Measurements from ENCODE around the gene RNF4. TPM values are rescaled to one million over a fixed set of nuclear protein-coding genes. Genes with fewer than 3 reads are reported as not detected.

The RNF4 gene
- total RNA-seq, 6 experiments from 2014 or later, result 16.2 to 22.5 (median 18.0) TPM

DNA sequence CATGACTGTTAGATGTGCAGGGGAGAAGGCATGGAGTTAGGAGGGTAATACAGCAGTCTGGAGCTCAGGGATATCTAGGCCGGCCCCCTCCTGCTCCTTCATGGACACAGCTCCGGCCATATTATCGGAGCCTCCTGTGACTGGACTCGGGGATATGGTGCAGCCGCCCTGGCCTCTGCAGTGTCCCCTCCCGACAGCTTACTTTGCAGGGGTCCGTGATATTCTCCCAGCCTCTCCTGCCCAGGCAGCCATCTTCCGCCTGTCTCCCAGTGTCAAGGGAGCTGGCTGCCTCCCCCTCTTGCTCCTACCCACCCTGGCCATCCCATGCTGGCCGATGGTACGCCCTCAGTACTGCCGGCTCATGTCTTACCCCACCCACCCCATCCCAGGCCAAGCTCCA is 19.9 kb upstream of the RNF4 start:
- H3K27ac ChIP-seq, result no peak overlapping the region
- no peaks in the 10 kb centered on the region for H3K36me3 ChIP-seq
- H3K9me3 ChIP-seq, result no peaks in the 10 kb centered on the region
- no peaks in the 10 kb centered on the region for H3K27me3 ChIP-seq
- ATAC-seq (no peak), DNase-seq (no peak)
- WGBS (ENCODE audit: insufficient coverage, low coverage, low lambda C conversion rate, missing lambda C conversion rate), result 95% methylated on average over 4 of the region's 11 CpGs
- TF ChIP-seq, protein P1, sequence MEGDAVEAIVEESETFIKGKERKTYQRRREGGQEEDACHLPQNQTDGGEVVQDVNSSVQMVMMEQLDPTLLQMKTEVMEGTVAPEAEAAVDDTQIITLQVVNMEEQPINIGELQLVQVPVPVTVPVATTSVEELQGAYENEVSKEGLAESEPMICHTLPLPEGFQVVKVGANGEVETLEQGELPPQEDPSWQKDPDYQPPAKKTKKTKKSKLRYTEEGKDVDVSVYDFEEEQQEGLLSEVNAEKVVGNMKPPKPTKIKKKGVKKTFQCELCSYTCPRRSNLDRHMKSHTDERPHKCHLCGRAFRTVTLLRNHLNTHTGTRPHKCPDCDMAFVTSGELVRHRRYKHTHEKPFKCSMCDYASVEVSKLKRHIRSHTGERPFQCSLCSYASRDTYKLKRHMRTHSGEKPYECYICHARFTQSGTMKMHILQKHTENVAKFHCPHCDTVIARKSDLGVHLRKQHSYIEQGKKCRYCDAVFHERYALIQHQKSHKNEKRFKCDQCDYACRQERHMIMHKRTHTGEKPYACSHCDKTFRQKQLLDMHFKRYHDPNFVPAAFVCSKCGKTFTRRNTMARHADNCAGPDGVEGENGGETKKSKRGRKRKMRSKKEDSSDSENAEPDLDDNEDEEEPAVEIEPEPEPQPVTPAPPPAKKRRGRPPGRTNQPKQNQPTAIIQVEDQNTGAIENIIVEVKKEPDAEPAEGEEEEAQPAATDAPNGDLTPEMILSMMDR (IDR thresholded peaks at IDR 0.05), result no peak
- no peak for TF ChIP-seq POLR2A (IDR thresholded peaks at IDR 0.05)
- H3K4me1 ChIP-seq, result no peaks in the 10 kb centered on the region
- intact Hi-C loops (cut with DNase I), result loop anchor here (10.0 kb wide), 2 partner anchors 234 to 244 kb away; no protein-coding TSS in a partner anchor
- no peak overlapping the region for H3K4me3 ChIP-seq

DNA sequence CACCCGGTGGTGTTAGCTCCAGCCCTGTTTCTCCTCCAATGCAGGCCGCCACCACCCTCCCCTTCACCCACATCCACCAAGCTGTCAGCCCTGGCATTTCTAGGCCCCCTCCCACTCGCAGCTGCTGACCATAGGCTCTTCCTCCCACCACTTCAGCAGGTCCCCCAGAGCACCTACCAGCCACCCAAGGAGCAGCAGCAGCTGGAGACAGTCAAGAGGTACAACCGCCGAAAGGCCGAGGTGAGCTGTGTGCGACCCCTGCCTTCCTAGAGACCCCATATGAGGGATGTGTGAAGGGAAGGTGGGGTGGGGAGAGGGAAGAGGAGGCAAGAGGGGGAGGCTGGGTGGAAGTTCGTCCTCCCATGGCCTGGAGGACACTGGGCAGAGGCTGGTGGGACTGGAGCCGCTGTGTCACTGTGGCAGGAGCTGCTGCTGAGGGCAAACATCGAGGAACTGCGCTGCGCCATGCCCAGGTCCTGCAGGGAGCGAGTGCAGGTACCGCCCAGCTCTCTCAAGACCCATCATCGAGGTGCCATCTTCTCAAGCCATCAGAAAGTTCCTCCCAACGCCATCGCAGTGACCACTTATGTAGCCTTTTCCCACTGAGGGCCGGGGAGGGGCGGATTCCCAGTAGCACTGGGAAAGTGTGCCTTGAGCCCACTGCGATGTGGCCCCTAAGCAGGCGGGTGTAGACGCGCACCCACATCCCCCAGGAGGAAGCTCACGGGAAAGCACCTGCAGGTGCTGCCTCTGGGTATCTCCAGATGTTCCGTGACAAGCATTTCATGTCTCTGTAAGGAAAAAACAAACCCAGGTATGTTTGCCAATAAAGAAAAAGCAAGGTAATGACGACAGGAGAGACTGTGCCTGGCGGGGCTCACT is 19.2 kb upstream of the RNF4 start:
- no peaks in the 10 kb centered on the region for H3K4me1 ChIP-seq
- H3K36me3 ChIP-seq, result no peaks in the 10 kb centered on the region
- 75% methylated on average over 9 of the region's 27 CpGs for WGBS (ENCODE audit: insufficient coverage, low coverage, low lambda C conversion rate, missing lambda C conversion rate)
- intact Hi-C loops (cut with DNase I), result loop anchor here (10.0 kb wide), 2 partner anchors 235 to 245 kb away; no protein-coding TSS in a partner anchor
- no peak overlapping the region for H3K4me3 ChIP-seq
- no peaks in the 10 kb centered on the region for H3K9me3 ChIP-seq
- TF ChIP-seq, protein P1 (IDR thresholded peaks at IDR 0.05), result no peak
- TF ChIP-seq POLR2A (IDR thresholded peaks at IDR 0.05), result no peak
- H3K27ac ChIP-seq, result no peak overlapping the region
- no peaks in the 10 kb centered on the region for H3K27me3 ChIP-seq
- peak in 1 of 3 donors; percentile 21 for DNase-seq
- ATAC-seq, result no peak

DNA sequence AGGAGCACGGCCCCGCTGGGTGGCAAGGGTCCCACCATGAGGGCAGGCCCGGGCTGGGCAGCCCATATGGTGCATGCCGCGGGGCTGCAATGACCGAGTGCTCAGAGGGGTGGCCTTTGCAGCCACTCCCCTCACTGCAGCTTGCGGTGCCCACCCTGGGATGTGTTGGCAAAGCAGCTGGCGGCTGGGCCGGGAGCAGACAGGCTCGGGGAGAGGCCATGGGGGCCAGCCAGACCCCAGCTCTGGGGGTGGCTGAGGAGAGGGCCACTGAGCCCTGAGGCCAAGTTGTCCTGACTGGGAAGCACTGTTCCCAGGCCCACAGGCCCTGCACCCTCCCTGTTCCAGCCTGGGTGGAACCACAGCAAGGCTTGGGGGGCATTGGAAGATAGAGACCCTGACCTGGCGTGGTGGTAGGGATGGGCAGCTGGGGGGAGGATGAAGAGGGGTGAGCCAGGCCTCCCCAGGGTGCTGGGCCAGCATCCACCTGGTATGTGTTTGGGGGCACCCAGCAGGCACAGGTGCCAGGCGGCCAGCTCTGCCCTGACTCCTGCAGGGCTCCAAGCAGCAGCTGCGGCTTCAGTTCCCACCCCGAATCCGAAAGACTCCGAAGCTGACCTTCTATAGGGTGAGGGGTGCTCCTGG is 18.4 kb upstream of the RNF4 start:
- no peak for TF ChIP-seq POLR2A (IDR thresholded peaks at IDR 0.05)
- TF ChIP-seq, protein P1 (IDR thresholded peaks at IDR 0.05), result no peak
- no peak overlapping the region for H3K4me3 ChIP-seq
- no peaks in the 10 kb centered on the region for H3K36me3 ChIP-seq
- ATAC-seq (no peak), DNase-seq (no peak)
- intact Hi-C loops (cut with DNase I), result no loop called here
- no peaks in the 10 kb centered on the region for H3K9me3 ChIP-seq
- no peak overlapping the region for H3K27ac ChIP-seq
- H3K27me3 ChIP-seq, result no peaks in the 10 kb centered on the region
- no peaks in the 10 kb centered on the region for H3K4me1 ChIP-seq
- 76% methylated on average over 5 of the region's 16 CpGs for WGBS (ENCODE audit: insufficient coverage, low coverage, low lambda C conversion rate, missing lambda C conversion rate)

DNA sequence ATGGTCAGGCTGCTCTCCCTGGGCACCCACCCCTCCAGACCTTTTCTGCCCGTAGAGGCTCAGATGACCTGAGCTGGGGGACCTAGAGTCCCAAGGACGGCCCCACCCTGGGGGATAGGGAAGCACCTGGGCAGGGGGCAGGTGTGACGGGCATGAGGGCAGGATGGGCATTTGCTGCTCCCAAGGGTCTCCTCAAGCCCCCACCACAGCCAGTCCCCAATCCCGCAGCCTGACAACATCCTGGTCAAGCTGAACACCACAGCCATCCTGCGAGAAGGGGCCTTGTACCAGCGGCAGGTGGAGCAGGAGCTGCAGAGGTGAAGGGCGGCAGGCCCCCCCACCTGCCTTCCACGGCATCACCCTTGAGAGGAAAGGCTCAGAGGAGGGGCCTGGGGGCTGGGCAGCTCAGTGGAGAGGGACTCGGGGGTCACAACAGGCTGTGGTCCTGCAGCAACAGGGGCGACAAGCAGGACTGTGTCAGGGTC is 17.8 kb upstream of the RNF4 start:
- no CpG with 5 or more reads among the region's 10 CpGs for WGBS (ENCODE audit: insufficient coverage, low coverage, low lambda C conversion rate, missing lambda C conversion rate)

More for the DNA sequence above, 17.8 kb upstream of the RNF4 start:
- intact Hi-C loops (cut with DNase I), result no loop called here
- Histone ChIP-seq H3K9me3 (no peaks in the 10 kb centered on the region), H3K4me3 (no peak overlapping the region), H3K27ac (no peak overlapping the region), H3K36me3 (no peaks in the 10 kb centered on the region), H3K4me1 (no peaks in the 10 kb centered on the region), H3K27me3 (no peaks in the 10 kb centered on the region)
- DNase-seq (peak in 1 of 3 donors; percentile 23), ATAC-seq (peak in 1 of 4 donors; percentile 8)
- TF ChIP-seq, protein P1 (IDR thresholded peaks at IDR 0.05), result no peak
- TF ChIP-seq POLR2A (IDR thresholded peaks at IDR 0.05), result no peak
